ENCODE results near the gene CDKN2A. TPM values are rescaled to one million over a fixed set of nuclear protein-coding genes. Genes with fewer than 3 reads are reported as not detected.

The CDKN2A gene
- total and polyA plus RNA-seq, 9 of the 15 experiments (the other 6 are each of a cell fraction or from before 2014, with no cell fraction given), result not detected

GRCh38 chr9:21996858-21997257 is 2.7 kb upstream of the CDKN2A start:
- Histone ChIP-seq H3K9ac (ENCODE audit: insufficient read depth in 1 of 2, low read depth in 2 of 2, low read length in 2 of 2) (no peak overlapping the region), H3K36me3 (ENCODE audit: control insufficient read depth, insufficient read depth, low read length) (no peaks in the 10 kb centered on the region), H3K27ac (ENCODE audit: extremely low read depth, low read depth, low read length) (no peak overlapping the region), H3K27me3 (ENCODE audit: control insufficient read depth in 2 of 2, insufficient read depth in 2 of 2, low read length in 2 of 2) (no peaks in the 10 kb centered on the region), H3K4me1 (replicated peaks in 1 of 2; ENCODE audit: control insufficient read depth in 2 of 2, insufficient read depth in 2 of 2, low read length in 2 of 2) (no peaks in the 10 kb centered on the region), H3K79me2 (ENCODE audit: control insufficient read depth, insufficient read depth, low read length) (no peaks in the 10 kb centered on the region), H3K4me3 (no peak overlapping the region), H4K20me1 (replicated peaks; ENCODE audit: control insufficient read depth, insufficient read depth, low read length) (no peaks in the 10 kb centered on the region), H3K9me1 (ENCODE audit: control insufficient read depth, insufficient read depth, low read length) (no peaks in the 10 kb centered on the region), H2AFZ (ENCODE audit: low read depth, low read length) (no peak overlapping the region), H3K9me3 (replicated peaks; ENCODE audit: control insufficient read depth, insufficient read depth, low read depth, low read length) (no peaks in the 10 kb centered on the region), H3K4me2 (ENCODE audit: insufficient read depth, low read length) (no peak overlapping the region)
- in situ Hi-C loops (cut with MboI), result no loop called here
- ChIA-PET CTCF (ENCODE audit: low intra/inter-chr PET ratio) (no interaction called here), POLR2A (no interaction called here)
- no CpG with 5 or more reads among the region's 5 CpGs for WGBS (ENCODE audit: insufficient coverage, low coverage, missing lambda C conversion rate)
- ATAC-seq (no peak), DNase-seq (ENCODE audit: extremely low read depth in 1 of 4, low spot score in 3 of 4) (no peak), FAIRE-seq (no peak)
- TF ChIP-seq ZNF79 (CRISPR knock-in tag; IDR thresholded peaks at IDR 0.05; ENCODE audit: low read depth) (no peak), ZBTB1 (CRISPR knock-in tag; IDR thresholded peaks at IDR 0.05; ENCODE audit: borderline replicate concordance, low read depth) (no peak), ARID2 (IDR thresholded peaks at IDR 0.05) (no peak), POLR3A (IDR thresholded peaks at IDR 0.05; ENCODE audit: borderline replicate concordance, extremely low read depth, insufficient read depth, insufficient read length) (no peak)
- no TSS peak for BruUV-seq (replicated peaks)
- intact Hi-C loops (cut with micrococcal nuclease), result no loop called here

GRCh38 chr9:21996438-21996837 is 2.2 kb upstream of the CDKN2A start:
- H3K79me2 ChIP-seq (ENCODE audit: control insufficient read depth, insufficient read depth, low read length), result no peaks in the 10 kb centered on the region
- FAIRE-seq (no peak), DNase-seq (ENCODE audit: extremely low read depth in 1 of 4, low spot score in 3 of 4) (no peak), ATAC-seq (no peak)
- H3K4me1 ChIP-seq (replicated peaks in 1 of 2; ENCODE audit: control insufficient read depth in 2 of 2, insufficient read depth in 2 of 2, low read length in 2 of 2), result no peaks in the 10 kb centered on the region
- no peaks in the 10 kb centered on the region for H3K36me3 ChIP-seq (ENCODE audit: control insufficient read depth, insufficient read depth, low read length)
- POLR2A ChIA-PET, result no interaction called here
- intact Hi-C loops (cut with micrococcal nuclease) (no loop called here), in situ Hi-C loops (cut with MboI) (no loop called here)
- no peak overlapping the region for H3K27ac ChIP-seq (ENCODE audit: extremely low read depth, low read depth, low read length)
- H2AFZ ChIP-seq (ENCODE audit: low read depth, low read length), result no peak overlapping the region
- H3K27me3 ChIP-seq (ENCODE audit: control insufficient read depth in 2 of 2, insufficient read depth in 2 of 2, low read length in 2 of 2), result no peaks in the 10 kb centered on the region
- H3K9me3 ChIP-seq (replicated peaks; ENCODE audit: control insufficient read depth, insufficient read depth, low read depth, low read length), result no peaks in the 10 kb centered on the region
- no TSS peak for BruUV-seq (replicated peaks)
- CTCF ChIA-PET (ENCODE audit: low intra/inter-chr PET ratio), result no interaction called here
- H3K9me1 ChIP-seq (ENCODE audit: control insufficient read depth, insufficient read depth, low read length), result no peaks in the 10 kb centered on the region
- no CpG with 5 or more reads among the region's 9 CpGs for WGBS (ENCODE audit: insufficient coverage, low coverage, missing lambda C conversion rate)
- no peaks in the 10 kb centered on the region for H4K20me1 ChIP-seq (replicated peaks; ENCODE audit: control insufficient read depth, insufficient read depth, low read length)
- H3K4me2 ChIP-seq (ENCODE audit: insufficient read depth, low read length), result no peak overlapping the region
- no peak overlapping the region for H3K4me3 ChIP-seq
- no peak overlapping the region for H3K9ac ChIP-seq (ENCODE audit: insufficient read depth in 1 of 2, low read depth in 2 of 2, low read length in 2 of 2)
- TF ChIP-seq SMAD1 (IDR thresholded peaks at IDR 0.05; ENCODE audit: low read depth, low read length, partially characterized antibody) (no peak), KLF13 (tag; IDR thresholded peaks at IDR 0.05; ENCODE audit: borderline replicate concordance, low read depth) (no peak), NKRF (IDR thresholded peaks at IDR 0.05; ENCODE audit: borderline replicate concordance) (no peak), FOXA1 (IDR thresholded peaks at IDR 0.05; ENCODE audit: borderline replicate concordance) (no peak), TFAP4 (CRISPR knock-in tag; IDR thresholded peaks at IDR 0.05; ENCODE audit: borderline replicate concordance) (no peak), ZBTB1 (CRISPR knock-in tag; IDR thresholded peaks at IDR 0.05; ENCODE audit: borderline replicate concordance, low read depth) (no peak), CXXC5 (CRISPR knock-in tag; IDR thresholded peaks at IDR 0.05) (no peak), ZSCAN29 (IDR thresholded peaks at IDR 0.05) (no peak), SRSF1 (IDR thresholded peaks at IDR 0.05; ENCODE audit: low read depth, low read length) (no peak)

Data from K562 (cell line).